Activated naive CD4-positive, alpha-beta T cell treated with Interleukin-2 at 50 U/mL for 16 hours (primary cell): Measurements from ENCODE around the gene PPP1R12A.

Experiments used
- DNase-seq: peaks from one replicate; pipeline ENCODE4 v3.0.0-alpha.2; 2020

The PPP1R12A gene

DNA sequence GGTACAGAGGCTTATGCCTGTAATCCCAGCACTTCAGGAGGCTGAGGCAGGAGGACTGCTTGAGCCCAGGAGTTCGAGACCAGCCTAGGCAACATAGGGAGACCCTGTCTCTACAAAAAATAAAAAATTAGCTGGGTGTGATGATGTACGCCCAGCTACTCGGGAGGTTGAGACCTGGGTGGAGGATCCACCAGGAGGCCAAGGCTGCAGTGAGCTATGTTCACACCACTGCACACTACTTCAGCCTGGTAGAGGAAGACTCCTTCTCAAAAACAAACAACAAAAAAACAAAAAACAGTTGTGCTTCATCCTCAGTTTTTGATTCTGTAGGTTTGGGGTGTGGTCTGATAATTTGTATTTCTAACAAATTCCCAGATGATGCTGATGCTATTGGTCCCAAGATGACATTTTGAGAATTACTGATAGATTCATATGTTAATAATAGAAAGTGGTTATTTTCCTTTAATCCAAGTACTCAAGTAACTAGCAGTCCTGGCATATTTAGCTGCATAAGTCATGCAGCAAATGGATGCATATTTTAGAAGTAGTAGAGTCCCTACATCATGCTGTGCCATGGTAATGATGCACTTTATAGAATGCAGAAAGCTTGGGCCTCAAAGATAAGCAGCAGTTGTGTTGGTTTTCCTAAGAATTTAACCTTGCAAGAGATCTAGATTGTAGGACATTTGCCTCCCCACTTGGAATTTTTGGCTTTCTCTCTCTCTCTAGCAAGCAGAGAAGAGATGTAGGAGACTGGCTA, 168.0 kb downstream of the PPP1R12A start:
- no peak for DNase-seq

GRCh38 chr12:79765157-79765556, 169.7 kb downstream of the PPP1R12A start:
- DNase-seq, result no peak

DNA sequence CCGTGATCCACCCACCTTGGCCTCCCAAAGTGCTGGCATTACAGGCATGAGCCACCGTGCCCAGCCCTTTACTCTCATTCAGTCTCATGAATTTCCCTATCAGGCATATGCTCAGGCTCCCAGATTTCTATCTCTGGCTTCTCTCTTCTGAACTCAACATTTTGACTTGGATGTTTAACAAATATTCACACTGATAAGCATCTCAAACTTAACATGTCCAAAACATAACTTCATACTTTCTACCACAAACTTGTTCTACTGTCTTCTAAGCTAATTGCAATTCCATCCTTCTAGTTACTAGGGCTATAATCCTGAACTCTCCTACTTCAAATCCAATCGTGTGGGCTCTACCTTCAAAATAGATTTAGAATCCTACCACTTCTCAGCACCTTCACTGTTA, 170.3 kb downstream of the PPP1R12A start:
- no peak for DNase-seq

DNA sequence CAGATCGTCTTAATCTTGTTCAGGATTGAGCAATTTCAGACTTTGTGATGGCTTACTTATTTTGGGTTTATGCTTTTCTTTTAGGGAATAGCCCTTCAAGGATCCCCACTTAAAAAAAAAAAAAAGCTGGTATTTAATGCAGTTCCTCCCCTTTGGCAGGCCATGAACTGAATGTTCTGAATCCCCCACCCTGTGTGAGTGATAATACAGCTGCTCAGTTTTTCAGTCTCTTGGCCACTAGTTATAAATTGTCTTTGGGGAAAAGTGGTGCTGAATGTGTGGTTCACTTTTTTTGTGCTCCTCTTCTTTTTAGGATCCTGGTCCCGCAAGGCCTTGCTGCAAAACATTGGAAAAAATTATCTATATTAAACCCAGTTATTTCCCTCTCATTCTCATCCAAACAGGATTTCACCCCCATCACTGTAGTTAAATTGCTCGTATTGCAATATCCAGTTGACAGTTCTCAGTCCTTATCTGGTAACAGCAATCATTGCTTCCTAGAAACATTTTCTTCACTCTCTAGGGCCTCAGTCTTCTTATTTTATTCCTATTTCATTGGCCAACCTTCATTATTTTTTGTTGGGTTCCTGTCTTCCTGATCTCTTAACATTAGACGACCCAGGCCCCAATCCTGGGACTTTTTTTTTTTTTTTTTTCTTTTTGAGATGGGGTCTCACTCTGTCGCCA, 171.0 kb downstream of the PPP1R12A start:
- no peak for DNase-seq

- DNase-seq, result no peak
These were observed 173.6 kb downstream of the PPP1R12A start for GRCh38 chr12:79761341-79761740.

GRCh38 chr12:79747274-79747673, 187.6 kb downstream of the PPP1R12A start:
- DNase-seq, result no peak

GRCh38 chr12:79737875-79738718, 196.8 kb downstream of the PPP1R12A start:
- DNase-seq, result no peak

- no peak for DNase-seq
These were observed 202.3 kb downstream of the PPP1R12A start for GRCh38 chr12:79732638-79733037.

DNA sequence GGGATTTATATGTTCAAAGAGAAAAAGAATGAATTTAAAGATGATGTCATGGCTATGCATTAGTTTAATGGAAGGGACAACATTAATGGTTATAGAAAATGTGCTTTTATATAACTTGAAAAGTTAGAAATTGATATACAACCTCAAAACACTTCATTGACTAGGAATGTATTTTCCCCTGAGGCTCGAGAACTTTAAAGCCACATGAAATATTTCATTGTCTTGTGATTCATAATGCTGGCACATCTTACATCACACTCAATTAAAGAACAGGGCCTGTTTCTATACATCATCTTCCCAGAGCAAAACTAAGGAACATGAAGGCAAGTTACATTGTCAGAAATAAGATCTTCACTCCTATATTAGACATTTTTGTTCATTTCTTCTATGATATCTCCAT, 208.9 kb downstream of the PPP1R12A start:
- DNase-seq, result no peak
